ENCODE results near the gene AOC1.
"Not testable (repeated sequence)": the region's sequence is repeated elsewhere in the genome, so short reads cannot be mapped to it uniquely, and the experiment has no call there.

The AOC1 gene

DNA sequence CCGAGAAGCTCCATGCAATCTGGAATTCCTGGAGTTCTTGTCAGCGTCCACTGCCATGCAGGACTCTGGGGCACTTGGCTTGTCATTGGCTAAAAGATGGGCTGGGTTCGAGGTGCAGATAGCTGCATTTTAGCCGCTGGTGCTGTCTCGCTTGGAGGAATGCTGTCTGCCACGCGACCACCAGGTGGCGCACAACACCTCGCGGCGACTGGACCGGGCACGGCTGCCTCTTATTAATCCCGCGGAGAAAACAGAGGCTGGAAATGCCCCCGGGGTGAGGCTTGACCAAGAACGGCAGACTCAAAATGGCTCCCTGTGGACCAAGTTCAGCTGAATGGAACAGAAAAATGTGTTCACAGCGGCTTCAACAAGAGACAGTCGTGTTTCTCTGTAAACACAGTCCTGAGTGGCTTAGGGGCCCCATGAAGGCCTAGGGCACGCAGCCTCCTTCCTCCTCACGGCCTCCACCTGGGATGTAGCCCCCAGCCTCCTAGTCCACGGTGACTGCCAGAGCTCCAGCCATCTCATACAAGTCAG is 46.2 kb downstream of the AOC1 start:
- DNase-seq: peak; percentile 16

DNA sequence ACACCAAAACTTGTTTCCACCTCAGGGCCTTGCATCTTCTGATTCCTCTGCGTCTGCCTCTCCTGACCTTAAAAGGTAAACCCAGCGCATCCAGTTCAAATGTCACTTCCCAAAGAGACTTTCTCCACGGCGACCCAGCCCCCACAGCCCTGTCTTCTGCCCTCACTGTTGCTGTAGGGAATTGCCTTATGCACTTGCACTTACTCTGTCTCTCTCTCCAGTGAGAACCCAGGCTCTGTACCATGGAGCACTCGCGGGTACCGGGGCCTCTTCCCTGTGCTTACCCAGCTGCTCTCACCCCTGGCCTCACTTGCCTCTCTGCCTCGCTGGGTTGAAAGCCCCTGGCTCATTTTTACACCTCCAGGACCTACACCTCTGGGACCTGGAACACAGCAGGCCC is 48.4 kb downstream of the AOC1 start:
- no peak for DNase-seq

DNA sequence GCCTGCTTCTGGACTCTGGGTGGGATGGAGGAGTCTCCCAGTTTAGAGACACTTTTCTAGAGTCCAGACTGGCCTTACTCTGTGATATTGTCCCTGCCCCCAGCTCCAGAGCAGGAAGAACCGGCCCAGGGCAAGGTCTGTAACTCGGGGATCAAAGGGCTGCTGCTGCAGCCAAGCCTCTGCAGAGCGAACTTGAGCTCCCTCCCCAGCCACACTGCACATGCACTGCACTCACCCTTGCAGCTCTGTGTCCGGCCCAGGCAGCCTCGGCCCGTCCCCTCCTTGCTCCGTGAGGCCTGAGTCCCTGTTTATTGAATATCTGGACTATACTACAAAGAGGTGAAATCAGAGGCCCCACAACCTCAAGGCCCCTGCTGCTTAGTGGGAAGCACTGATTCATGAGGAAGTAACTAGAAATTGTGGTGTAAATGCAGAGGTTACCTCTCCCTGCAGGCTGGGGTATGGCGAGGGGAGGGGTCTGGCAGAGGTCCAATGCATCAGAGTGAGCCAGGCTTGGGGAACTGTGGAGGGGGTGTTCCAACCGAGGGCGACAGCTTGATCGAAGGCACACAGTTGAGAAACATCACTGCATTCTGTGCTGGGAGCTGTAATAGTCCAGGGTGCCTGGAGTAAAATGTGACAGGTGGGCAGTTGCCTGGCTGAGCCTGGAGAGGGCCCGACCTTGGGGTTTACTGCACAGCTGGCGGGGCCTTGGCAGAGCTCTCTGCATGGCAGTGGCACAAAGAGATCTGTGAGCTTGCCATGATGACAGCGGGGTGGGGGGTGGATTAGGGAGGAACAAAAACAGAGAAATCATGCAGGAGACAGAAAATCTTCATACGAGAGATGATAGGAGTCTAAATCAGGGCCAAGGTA is 49.1 kb downstream of the AOC1 start:
- DNase-seq: no peak

DNA sequence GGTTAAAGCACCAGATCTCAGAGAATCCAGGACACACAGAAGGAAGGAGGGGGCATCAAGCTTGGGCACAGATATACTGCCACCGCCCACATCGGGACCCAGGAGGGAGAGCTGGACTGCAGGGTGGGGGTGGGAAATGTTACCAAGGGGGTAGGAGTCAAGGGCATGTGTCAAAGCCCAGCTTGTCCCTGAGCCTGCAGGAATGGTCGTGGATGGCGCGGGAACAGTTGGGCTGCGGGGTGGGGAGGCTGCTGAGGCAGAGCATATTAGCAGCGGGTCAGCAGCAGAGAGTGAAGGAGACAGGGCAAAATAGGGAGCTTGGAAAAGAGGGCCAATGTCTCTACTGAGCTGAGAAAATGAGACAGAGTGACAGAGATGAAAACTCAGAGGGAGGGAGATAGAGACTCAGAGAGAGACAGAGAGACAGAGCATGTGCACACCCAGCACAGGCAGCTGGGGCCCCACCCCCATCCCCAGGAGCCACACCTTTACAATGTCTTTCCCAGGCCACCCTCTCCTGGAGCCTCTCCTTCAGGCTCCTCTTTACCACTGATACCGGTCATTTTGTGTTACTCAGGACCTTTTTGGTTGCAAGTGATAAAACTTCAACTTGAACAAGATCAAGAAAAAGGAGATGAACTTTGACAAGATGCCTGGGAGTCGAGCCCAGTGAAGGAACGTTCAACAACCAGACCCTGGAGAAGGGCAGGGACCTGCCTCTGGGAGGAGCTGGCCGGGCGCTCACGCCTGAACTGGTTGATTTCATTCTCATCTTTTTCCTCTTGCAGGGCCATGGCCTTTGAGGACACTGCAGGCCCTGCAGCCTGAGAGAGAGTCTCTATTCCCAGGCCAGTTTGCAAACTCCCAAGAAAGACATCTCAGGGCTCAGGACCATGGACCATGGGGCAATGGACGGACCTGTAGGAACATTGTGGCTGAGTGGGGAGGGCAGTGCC is 50.0 kb downstream of the AOC1 start:
- no peak for DNase-seq

DNA sequence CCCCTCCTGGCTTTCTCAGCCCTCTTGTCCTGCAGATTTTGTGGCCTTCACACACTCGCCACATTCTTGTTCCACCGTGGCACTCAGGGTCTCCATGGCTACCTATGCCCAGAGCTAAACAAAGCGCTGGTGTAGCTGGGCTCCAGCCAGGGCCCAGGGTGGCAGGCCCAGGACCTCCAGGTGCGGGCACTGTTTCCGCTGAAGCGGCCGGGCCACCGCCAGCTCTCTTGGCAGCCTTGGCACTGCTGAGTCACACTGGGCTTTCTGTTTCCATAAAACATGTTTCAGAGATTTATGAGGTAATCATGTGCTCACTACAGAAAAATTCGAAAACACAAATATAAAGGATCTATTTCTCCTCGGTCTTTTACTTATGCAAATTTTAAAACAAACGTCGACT is 51.3 kb downstream of the AOC1 start:
- DNase-seq: no peak

DNA sequence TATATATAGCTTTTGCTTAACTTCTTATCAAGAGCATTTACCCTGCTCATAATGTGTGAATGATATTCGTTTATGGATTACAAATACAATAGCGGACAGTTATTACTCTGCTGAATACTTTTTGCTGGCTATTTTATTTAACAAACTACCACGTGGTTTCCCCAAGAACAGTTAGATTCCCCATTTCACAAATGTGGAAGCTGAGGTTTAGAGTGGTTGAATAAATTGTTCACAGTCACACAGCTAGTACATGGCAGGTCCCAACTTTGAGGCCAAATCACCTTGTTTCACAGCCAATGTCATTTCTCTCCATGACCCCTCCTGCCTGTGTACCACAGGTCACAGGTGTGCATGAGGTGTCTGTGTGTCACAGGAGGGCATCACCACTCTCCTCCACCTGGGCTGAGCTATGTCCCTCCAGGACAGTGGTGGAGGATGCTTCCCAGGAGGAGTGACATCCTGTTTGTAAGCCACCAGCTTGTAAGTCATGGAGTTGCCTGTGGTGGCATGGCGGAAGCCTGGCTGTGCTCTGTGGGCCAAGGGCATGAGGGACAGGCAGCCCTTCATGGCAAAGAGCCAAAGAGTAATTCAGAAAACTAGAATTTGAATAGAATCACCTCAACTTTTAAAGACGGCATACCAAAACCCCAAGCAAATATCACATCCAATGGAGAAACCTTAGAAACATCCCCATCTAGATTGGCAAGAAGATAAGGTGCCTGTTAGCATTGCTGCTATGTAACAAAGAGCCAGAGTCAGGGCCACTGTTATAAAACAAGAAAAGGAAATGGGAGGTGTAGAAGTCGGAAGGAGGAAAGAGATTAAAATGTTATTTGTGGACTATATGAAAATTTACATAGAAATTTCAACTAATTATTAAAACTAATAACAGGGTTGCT is 51.9 kb downstream of the AOC1 start:
- DNase-seq: no peak

DNA sequence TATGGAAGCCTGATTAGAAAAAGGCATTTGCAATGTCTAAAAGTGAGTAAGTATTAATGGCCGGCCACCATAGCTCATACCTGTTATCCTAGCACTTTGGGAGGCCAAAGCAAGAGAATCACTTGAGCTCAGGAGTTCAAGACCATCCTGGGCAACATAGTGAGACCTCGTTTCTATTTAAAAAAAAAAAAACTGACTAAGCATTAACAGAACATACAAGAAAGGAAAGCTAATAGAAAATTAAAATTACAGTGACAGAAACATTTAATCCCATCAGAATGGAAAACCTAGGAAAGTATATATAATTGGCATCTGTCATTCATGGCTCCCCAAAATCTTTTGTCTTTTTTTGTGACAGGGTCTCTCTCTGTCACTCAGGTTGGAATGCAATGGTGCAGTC is 55.9 kb downstream of the AOC1 start:
- no peak for DNase-seq

DNA sequence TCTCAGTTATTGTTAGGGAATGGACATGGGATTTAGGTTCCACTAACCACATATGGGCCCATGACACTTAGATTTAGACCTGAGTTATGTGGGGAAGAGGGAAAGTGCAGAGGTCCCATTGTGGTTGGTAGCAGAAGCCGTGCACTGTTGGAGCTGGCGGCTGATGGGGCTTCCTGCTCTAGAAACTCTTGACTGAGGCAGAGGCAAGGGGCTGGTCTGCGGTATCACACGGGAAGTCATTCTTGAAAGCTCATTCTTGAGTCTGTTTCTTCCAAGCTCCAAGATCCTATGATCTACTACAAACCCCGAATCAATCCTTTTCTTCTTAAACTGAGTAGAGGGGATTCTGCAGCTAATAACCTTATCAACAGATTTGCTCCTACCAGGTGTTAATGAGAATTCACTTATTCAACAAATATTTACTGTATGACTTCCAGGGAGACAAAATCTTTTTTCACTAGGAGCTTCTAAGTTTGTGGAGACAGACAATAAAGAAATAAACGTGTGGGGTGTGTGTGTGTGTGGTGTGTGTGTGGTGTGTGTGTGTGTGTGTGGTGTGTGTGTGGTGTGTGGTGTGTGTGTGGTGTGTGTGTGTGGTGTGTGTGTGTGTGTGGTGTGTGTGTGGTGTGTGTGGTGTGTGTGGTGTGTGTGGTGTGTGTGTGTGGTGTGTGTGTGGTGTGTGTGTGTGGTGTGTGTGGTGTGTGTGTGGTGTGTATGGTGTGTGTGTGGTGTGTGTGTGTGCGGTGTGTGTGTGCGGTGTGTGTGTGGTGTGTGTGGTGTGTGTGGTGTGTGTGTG is 57.1 kb downstream of the AOC1 start:
- DNase-seq: no peak

DNA sequence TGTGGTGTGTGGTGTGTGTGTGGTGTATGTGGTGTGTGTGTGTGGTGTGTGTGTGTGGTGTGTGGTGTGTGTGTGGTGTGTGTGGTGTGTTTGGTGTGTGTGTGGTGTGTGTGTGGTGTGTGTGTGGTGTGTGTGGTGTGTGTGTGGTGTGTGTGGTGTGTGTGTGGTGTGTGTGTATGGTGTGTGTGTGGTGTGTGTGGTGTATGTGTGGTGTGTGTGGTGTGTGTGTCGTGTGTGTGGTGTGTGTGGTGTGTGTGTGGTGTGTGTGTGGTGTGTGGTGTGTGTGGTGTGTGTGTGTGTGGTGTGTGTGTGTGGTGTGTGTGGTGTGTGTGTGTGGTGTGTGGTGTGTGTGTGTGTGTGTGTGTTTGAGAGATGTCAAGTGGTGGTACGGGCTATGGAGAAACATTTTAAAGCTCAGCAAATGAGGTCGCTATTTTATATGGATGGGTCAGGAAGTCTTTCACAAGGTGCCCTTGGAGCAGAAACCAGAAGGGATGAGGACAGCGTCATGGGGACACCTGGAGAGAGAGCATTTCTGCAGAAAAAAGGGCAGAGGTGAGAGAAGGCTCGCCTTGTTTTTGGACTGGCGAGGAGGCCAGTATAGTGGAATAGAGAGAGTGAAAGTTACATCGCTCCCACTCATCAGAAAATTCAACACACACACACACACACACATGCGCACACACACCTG is 58.1 kb downstream of the AOC1 start:
- not testable (repeated sequence) for DNase-seq

DNA sequence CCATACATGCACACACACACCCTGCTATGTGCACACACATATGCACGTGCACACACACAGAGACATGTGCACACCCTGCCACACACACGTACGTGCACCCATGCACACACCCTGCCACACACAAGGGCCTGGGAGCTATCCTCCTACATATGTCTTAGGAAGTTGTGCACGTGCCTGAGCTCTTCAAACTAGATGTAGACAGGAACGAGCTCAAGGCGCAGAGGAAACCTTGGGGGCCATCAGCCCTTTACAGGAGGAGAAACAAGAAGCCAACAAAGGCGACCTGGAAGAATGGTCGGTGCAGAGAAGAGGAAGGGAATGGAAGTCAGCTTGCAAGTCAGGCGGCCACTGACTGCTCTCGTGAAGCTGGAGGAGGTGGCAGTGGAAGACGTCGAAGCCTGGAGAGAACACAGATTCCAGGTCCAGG is 58.7 kb downstream of the AOC1 start:
- no peak for DNase-seq

All from NCI-H510A treated with DMSO at 0.1 percent for 48 hours (cell line).